BLaER1 (cell line): ENCODE measurements around the gene CYREN.
A peak's percentile ranks its signal among the peaks of the same experiment; 100 is the strongest.

Source experiments
- H3K27ac ChIP-seq: shearing (Covaris generic); formaldehyde crosslinking; 2 replicates; pipeline ENCODE4 v1.8.1; 2022
- H3K27me3 ChIP-seq: shearing (Covaris generic); formaldehyde crosslinking; 2 replicates; pipeline ENCODE4 v1.8.1; 2022
- H3K36me3 ChIP-seq: shearing (Covaris generic); formaldehyde crosslinking; 2 replicates; pipeline ENCODE4 v1.8.1; 2022
- H3K4me1 ChIP-seq: shearing (Covaris generic); formaldehyde crosslinking; 2 replicates; pipeline ENCODE4 v1.8.1; 2022
- H3K4me2 ChIP-seq: shearing (Covaris generic); formaldehyde crosslinking; 2 replicates; pipeline ENCODE4 v1.8.1; 2022
- H3K4me3 ChIP-seq: shearing (Covaris generic); formaldehyde crosslinking; 2 replicates; pipeline ENCODE4 v1.8.1; 2022
- H3K9ac ChIP-seq: shearing (Covaris generic); formaldehyde crosslinking; 2 replicates; pipeline ENCODE4 v1.8.1; 2022
- H3K9me3 ChIP-seq: shearing (Covaris generic); formaldehyde crosslinking; 2 replicates; pipeline ENCODE4 v1.8.1; 2022
- H4K20me1 ChIP-seq: shearing (Covaris generic); formaldehyde crosslinking; 2 replicates; pipeline ENCODE4 v1.8.1; 2022
- Cebpa-rat ChIP-seq: shearing (Covaris generic); IDR thresholded peaks from 2 replicates; pipeline ENCODE4 v1.8.1; 2022

CYREN gene

GRCh38 chr7:135209225-135209834 lies 38.8 kb upstream of the CYREN start:
- Histone ChIP-seq H4K20me1 (no peaks in the 10 kb centered on the region), H3K4me1 (peaks cover 63% of the 10 kb centered on the region)

GRCh38 chr7:135208102-135208793 lies 37.7 kb upstream of the CYREN start:
- Histone ChIP-seq H4K20me1 (no peaks in the 10 kb centered on the region), H3K27ac (peak overlapping the region; percentile 53; the same call in 1 of the 2 replicates), H3K36me3 (peaks cover 9% of the 10 kb centered on the region), H3K4me2 (peak overlapping the region; percentile 78), H3K4me3 (no peak overlapping the region), H3K9me3 (no peaks in the 10 kb centered on the region), H3K27me3 (no peaks in the 10 kb centered on the region), H3K9ac (peak overlapping the region; percentile 47; the same call in 1 of the 2 replicates), H3K4me1 (peaks cover 74% of the 10 kb centered on the region)
- TF ChIP-seq Cebpa-rat, result no peak

More at GRCh38 chr7:135209225-135209834, 38.8 kb upstream of the CYREN start:
- Histone ChIP-seq H3K4me3 (no peak overlapping the region), H3K4me2 (peak overlapping the region; percentile 78), H3K27ac (no peak overlapping the region), H3K27me3 (no peaks in the 10 kb centered on the region), H3K36me3 (peaks cover 1% of the 10 kb centered on the region; the same call in 1 of the 2 replicates), H3K9me3 (no peaks in the 10 kb centered on the region), H3K9ac (no peak overlapping the region)
- no peak for TF ChIP-seq Cebpa-rat

DNA sequence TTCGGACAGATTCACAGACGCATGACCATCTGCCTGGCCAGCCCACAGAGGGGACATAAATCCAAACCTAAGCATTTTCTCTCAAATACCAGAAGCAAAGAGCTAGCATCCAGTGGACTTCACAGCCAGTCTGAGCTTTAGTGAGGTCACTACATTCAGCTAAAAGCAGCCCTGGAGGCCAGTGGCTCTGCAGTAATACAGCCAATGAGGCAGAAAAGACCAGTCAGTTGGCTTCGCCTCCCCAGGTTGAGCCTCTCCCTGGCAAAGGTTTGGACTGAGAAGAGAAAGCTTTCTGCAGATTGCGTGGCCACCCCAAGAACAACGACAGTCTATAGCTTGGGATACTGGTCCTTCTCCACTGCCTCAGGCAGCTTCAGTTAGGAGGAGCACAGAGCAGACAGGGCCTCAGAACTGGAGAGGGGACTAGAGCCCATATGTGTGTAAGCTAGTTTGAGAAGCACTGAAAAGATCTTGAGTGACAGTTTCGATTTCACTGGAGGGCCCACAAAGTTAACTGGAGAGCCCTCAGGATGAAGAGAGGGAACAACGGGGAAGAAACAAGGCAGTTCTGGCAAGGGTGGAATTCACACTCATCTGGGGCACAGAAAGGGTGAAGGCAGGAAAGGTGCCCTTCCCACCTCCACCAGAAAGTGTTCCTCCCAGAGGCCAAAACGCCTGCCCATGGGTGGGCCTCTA lies 37.0 kb upstream of the CYREN start:
- H3K4me1 ChIP-seq, result peaks cover 81% of the 10 kb centered on the region
- H3K9ac ChIP-seq, result peak overlapping the region; percentile 47; the same call in 1 of the 2 replicates
- no peak overlapping the region for H3K4me3 ChIP-seq
- H3K9me3 ChIP-seq, result no peaks in the 10 kb centered on the region
- peak overlapping the region; percentile 78 for H3K4me2 ChIP-seq
- no peaks in the 10 kb centered on the region for H4K20me1 ChIP-seq
- no peak for TF ChIP-seq Cebpa-rat
- H3K27me3 ChIP-seq, result no peaks in the 10 kb centered on the region
- H3K27ac ChIP-seq, result peak overlapping the region; percentile 53; the same call in 1 of the 2 replicates
- H3K36me3 ChIP-seq, result peaks cover 9% of the 10 kb centered on the region

- no peaks in the 10 kb centered on the region for H3K9me3 ChIP-seq
- H3K4me3 ChIP-seq, result no peak overlapping the region
- H3K36me3 ChIP-seq, result peaks cover 13% of the 10 kb centered on the region
- no peaks in the 10 kb centered on the region for H4K20me1 ChIP-seq
- peak overlapping the region; percentile 78 for H3K4me2 ChIP-seq
- H3K9ac ChIP-seq, result peak overlapping the region; percentile 47; the same call in 1 of the 2 replicates
- TF ChIP-seq Cebpa-rat, result no peak
- H3K27ac ChIP-seq, result peak overlapping the region; percentile 53; the same call in 1 of the 2 replicates
- peaks cover 87% of the 10 kb centered on the region for H3K4me1 ChIP-seq
- no peaks in the 10 kb centered on the region for H3K27me3 ChIP-seq
Observed at GRCh38 chr7:135206941-135207391, 36.5 kb upstream of the CYREN start.

DNA sequence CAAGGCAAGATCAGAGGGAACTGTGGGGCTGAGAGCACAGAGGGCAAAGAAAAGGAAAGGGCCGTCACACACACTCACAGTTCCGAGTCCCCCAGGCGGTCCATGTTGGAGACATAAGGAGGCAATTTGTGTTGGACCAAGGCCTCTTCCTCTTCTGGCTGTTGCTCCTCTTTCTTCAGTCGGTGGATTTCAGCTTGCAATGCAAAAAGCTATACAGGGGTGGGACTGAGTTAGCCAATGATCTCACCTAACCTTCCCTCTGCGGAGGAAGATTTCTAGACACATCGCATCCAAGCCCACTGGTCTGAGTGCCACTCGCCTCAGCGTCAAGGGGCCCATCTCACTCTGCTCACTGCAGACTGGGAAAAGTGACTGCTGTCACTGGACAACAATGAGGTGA lies 35.3 kb upstream of the CYREN start:
- H4K20me1 ChIP-seq, result no peaks in the 10 kb centered on the region
- peak overlapping the region; percentile 72 for H3K27ac ChIP-seq
- no peaks in the 10 kb centered on the region for H3K9me3 ChIP-seq
- no peaks in the 10 kb centered on the region for H3K27me3 ChIP-seq
- peak overlapping the region; percentile 69; the same call in 1 of the 2 replicates for H3K9ac ChIP-seq
- peak overlapping the region; percentile 16; the same call in 1 of the 2 replicates for H3K4me3 ChIP-seq
- H3K4me1 ChIP-seq, result peaks cover 91% of the 10 kb centered on the region
- no peak for TF ChIP-seq Cebpa-rat
- H3K36me3 ChIP-seq, result peaks cover 22% of the 10 kb centered on the region
- H3K4me2 ChIP-seq, result peak overlapping the region; percentile 74

GRCh38 chr7:135204876-135205275 lies 34.4 kb upstream of the CYREN start:
- H3K36me3 ChIP-seq, result peaks cover 32% of the 10 kb centered on the region
- no peaks in the 10 kb centered on the region for H4K20me1 ChIP-seq
- H3K27ac ChIP-seq, result peak overlapping the region; percentile 72; the same call in 1 of the 2 replicates
- no peak overlapping the region; the same call in 1 of the 2 replicates for H3K9ac ChIP-seq
- no peak for TF ChIP-seq Cebpa-rat
- H3K4me2 ChIP-seq, result peak overlapping the region; percentile 74
- no peak overlapping the region for H3K4me3 ChIP-seq
- no peaks in the 10 kb centered on the region for H3K27me3 ChIP-seq
- peaks cover 83% of the 10 kb centered on the region for H3K4me1 ChIP-seq
- H3K9me3 ChIP-seq, result no peaks in the 10 kb centered on the region

- TF ChIP-seq Cebpa-rat, result no peak
- Histone ChIP-seq H3K4me3 (no peak overlapping the region), H3K27me3 (no peaks in the 10 kb centered on the region), H3K9me3 (no peaks in the 10 kb centered on the region), H3K27ac (peak overlapping the region; percentile 32), H3K4me1 (peaks cover 78% of the 10 kb centered on the region), H3K4me2 (peak overlapping the region; percentile 66; the same call in 1 of the 2 replicates), H3K9ac (no peak overlapping the region), H3K36me3 (peaks cover 37% of the 10 kb centered on the region), H4K20me1 (no peaks in the 10 kb centered on the region)
Observed at GRCh38 chr7:135204341-135204749, 33.8 kb upstream of the CYREN start.

- no peak overlapping the region for H3K4me3 ChIP-seq
- peaks cover 67% of the 10 kb centered on the region for H3K36me3 ChIP-seq
Observed at GRCh38 chr7:135201350-135201749, 30.8 kb upstream of the CYREN start.

GRCh38 chr7:135200821-135201331 lies 30.4 kb upstream of the CYREN start:
- H3K27me3 ChIP-seq, result no peaks in the 10 kb centered on the region
- H3K9ac ChIP-seq, result no peak overlapping the region
- no peak overlapping the region for H3K4me2 ChIP-seq
- no peak for TF ChIP-seq Cebpa-rat
- peaks cover 49% of the 10 kb centered on the region for H3K4me1 ChIP-seq
- H3K36me3 ChIP-seq, result peaks cover 72% of the 10 kb centered on the region
- H3K4me3 ChIP-seq, result no peak overlapping the region
- no peaks in the 10 kb centered on the region for H4K20me1 ChIP-seq
- H3K9me3 ChIP-seq, result no peaks in the 10 kb centered on the region
- H3K27ac ChIP-seq, result no peak overlapping the region

More at GRCh38 chr7:135201350-135201749, 30.8 kb upstream of the CYREN start:
- Histone ChIP-seq H3K27ac (no peak overlapping the region), H4K20me1 (no peaks in the 10 kb centered on the region), H3K9me3 (no peaks in the 10 kb centered on the region), H3K4me2 (no peak overlapping the region), H3K4me1 (peaks cover 49% of the 10 kb centered on the region), H3K9ac (no peak overlapping the region), H3K27me3 (no peaks in the 10 kb centered on the region)
- no peak for TF ChIP-seq Cebpa-rat
